ENCODE measurements around the gene CEP85L. TPM values are rescaled to one million over a fixed set of nuclear protein-coding genes. Genes with fewer than 3 reads are reported as not detected.
"Not testable (repeated sequence)": the region's sequence is repeated elsewhere in the genome, so short reads cannot be mapped to it uniquely, and the experiment has no call there.

Gene CEP85L
- polyA plus RNA-seq, 1 donor, result 8.9 TPM

DNA sequence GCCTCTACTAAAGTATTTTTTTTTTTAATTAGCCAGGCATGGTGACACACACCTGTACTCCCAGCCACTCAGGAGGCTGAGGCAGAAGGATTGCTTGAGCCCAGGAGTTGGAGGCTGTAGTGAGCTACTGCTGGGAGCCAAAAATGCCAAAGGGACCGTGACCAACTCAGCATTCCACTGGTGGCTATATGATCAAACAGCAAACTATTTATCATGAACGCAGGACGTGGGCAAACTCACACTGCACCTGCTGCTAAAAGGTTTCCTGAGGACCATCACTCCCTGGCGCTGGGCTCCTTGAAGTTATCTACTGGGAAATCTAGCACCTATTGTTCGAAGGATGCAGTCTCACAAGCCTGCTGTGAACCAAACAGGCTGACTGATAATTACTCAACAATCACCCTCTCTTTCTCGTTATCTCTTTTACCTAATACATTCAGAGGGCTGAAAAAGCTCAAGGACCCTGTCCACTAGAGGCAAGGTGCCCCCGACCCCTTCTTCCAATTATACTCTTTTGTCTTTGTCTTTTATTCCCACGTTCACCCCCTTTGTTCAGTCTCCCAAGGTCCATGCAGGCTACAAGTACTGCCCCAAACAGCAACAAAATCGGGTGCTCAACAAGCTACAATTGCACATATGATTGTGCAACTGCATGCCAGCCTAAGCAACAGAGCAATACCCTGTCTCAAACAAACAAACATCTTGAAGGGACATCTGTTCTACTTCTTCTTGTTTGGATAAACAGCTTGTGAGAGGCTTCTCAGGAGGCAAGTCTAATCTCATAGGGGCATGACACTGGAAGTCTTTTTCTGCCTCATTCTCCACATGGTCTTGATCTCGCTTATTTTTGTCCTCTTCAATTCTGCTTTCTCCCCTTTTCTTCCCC is 151.0 kb downstream of the CEP85L start:
- no peak for DNase-seq

DNA sequence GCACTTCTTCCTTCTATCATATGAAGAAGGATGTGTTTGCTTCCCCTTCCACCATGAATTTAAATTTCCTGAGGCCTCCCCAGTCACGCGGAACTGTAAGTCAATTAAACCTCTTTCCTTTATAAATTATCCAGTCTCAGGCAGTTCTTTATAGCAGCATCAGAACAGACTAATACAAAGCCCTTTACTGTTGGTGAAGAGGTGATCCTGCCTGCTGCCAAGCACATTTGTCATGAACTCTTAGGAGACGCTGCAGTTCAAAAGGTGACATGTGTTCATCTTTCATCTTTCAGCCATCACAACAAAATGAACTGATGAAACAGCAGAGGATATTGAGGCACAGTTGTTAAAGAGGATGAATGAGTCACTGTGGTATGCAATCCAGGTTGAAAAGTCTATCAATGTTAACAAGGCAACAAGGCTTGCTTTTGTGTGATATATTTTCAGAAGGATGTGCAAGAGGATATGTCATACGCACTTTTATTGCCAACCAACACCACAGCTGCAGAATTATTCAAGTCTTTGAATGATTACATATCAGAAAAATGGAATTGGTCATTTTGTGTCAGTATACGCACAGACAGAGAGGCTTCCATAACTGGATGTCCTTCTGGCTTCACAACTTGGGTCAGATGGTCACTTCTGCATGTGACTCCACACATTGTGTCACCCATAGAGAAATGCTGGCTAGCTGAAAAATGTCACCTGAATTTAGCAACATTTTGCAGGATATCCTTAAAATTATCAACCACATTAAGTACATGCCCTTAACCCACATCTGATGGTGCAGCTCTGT is 155.7 kb downstream of the CEP85L start:
- DNase-seq, result no peak

DNA sequence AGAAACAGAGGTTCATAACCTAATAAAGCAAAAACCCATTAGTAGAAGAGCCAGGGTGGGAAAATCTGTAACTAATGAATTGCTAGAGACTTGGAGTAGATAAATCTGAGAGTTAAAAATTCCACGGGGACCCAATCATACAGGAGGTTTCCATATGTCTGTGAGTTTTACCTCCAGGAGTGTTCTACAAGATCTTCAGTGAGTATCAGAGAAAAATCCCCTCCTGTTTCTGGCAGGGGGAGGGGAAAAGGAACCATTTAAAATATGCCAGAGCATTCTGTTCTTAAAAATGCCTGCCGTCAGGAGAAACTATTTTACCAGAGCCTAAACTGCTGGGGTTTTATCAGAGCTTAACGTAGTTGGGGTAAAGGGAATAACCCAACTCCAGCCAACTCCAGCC is 157.3 kb downstream of the CEP85L start:
- DNase-seq, result no peak

DNA sequence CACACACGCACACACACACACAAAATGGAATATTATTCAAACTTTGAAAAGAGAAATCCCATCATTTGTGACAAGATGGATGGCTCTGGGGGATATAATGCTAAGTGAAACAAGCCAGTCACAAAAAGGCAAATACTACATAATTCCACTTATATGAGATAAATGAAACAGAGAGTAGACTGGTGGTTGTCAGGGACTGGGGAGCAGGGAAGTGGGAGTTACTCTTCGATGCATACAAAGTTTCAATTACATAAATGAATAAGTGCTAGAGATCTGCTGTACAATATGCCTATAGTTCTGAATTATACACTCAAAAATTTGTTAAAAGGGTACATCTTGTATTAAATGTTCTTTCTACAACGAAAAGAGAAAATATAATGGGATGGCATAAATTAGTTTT is 161.4 kb downstream of the CEP85L start:
- DNase-seq, result no peak

DNA sequence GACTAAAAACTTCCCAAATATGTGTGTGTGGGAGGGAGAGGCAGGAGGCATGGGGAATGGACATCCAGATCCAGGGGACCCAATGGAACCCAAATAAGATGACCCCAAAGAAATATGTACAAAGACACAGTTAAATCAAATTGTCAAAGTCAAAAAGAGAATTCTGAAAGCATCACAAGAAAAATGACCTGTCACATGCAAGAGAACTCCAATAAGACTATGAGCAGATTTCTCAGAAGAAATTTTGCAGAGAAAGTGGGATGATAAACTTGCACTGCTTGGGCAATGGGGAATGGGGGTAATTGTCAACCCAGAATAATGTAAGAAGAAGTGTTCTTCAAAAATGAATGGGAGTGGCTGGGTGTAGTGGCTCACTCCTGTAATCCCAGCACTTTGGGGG is 162.8 kb downstream of the CEP85L start:
- no peak for DNase-seq

DNA sequence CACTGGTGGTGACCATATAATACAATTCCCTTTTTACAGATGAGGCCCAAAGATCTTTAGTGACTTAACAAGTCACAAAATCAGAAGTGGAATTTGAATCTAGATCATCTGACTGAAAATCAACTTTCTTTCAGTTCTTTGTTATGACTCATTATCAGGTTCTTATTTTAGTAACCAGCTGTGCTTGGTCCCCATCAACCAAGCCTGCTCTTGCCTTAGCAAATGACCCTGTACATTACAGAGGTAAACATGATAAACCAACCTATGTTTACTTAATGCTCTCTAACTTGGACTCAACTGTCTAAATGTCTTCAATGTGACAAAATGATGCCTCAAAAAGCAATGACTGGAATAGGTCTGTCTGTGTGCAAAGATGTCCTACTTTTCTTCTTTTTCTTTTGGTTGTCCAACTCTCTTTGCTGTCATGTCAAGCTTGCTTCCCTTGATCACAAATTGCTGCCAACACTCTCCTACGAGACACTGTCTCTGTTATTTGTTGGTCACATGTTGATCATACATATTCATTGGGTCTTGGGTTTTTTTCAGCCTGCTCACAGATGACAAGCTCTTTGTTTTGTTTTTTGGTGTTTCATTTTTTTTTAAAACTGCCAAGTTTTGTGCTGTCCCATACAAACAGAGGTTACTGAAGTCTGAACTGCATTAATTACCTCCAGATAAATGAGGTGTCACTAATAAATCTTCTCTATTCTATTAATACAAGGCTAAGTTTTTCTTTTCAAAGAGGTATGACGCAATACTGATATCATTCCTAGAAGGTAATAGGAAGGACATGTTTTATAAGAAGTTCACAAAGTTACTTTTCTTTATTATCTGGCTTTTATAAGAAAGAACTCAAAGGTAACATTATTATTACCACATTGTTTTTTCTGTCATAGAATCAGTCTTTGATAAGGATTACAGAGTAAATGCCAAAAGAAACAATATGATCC is 165.5 kb downstream of the CEP85L start:
- no peak for DNase-seq

DNA sequence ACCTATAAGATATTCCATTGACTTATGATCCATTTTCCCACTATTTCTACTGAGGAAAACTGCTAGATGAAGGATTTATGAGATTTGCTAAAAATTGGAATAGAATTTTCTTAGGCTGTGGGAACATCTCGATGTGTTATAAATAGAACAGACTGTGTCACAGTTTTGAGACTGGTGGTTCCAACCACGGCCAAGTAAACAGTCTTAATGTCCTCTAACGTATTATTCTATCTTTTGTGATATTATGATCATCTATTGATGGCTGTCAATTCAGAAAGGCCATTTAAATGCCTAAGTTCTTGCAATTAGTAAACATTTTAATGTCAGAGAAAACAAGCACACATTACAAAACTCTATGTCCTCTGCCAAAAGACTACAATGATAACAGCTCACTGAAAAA is 174.8 kb downstream of the CEP85L start:
- no peak for DNase-seq

DNA sequence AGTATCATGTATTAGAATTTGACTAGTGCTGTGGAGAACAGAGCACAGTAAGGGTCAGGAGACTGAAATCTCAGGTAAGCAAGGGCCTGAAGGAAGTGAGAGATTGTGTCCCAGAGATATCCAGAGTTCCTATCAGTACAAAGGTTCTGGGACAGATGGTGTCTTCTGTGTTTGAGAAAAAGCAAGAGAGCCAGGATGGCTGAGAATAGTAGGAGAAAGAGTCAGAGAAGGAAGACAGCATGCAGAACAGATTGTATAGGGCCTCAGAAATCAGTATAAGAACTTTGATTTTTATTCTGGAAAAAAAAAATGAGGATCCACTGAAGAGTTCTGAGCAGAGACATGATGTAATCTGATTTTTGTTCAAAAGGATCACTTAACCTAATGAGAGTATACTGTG is 178.1 kb downstream of the CEP85L start:
- no peak for DNase-seq

DNA sequence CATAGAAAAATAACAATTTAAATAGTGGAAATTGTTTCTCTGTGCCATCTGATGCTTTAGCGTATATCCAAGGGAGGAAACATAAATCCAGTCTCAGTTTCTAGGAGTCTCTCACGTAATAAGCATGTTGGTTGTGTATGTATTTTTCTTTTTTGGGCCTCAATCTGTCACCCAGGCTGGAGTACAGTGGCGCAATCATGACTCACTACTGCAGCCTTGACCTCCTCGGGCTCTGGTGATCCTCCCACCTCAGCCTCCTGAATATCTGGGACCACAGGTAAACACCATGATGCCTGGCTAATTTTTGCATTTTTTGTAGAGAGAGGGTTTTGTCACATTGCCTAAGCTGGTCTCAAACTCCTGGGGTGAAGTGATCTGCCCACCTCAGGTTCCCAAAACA is 181.9 kb downstream of the CEP85L start:
- no peak for DNase-seq

DNA sequence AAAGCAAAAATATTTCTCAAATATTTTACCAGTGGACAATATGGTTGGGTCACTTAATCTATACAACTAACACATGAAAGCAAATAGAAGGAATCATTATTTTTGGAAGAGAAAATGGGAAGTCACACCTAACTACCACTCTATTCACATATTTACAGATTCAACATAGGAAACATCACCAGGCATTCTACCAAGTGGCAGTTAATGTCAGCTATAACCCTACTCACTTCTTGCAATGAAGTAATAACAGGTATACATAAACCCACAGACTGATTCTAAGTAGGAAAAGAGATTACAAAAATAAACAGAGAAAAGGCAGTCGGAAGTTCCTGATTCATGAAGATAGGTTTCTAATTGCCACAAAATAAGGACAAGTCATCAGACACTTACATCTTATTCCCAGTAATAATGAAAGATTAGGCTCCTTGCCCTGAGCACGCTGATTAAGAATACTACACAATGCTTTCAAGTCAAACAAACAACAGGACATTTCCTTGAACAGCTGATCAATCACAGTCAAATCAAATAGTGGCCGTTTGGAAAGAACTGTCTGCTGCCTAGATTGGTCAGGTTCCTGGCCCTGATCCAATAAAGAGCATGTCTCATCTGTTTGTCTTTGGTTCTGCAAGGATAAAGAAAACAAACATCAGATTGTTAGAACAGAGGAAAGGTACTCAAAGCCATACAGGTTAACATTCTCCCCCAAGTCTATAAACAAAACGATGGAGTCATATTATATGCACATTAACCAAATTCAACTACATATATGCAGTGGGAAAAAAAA is 182.5 kb downstream of the CEP85L start:
- DNase-seq, result no peak

DNA sequence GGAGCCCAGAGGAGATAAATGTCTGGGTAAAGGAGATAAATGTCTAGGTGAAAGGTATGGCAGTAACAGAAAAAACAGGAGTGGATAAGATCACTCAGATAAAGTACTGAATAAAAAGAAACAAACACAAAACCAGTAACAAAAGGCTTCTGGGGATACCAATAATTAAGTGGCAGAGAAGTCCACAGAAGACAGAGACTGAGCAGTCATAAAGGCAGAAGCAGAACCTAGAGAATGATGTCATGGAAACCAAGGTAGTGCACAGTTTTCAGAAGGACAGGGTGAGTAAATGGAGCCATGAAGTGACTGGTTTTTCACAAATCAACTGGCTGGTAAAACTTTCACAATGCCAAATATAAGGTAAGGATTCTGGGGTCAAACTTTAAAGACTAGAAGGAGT is 184.2 kb downstream of the CEP85L start:
- DNase-seq, result no peak

DNA sequence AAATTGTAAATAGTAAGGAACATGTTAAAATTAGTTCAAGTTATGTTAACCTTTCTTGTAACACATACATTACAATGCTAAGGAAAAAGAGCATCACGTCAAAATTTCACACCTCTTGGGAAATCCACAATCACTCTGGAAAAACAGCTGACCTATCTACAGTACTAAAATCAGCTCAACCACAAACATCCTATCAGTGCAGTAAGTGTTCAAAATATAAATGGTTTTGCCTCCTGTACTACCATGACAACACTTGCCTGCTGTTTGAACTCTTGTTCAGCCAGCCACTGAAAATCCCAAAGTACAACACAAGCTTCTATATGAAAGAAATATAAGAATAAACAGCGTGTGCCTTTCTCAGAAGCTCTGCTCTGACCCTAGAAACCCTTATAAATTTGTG is 186.8 kb downstream of the CEP85L start:
- no peak for DNase-seq

DNA sequence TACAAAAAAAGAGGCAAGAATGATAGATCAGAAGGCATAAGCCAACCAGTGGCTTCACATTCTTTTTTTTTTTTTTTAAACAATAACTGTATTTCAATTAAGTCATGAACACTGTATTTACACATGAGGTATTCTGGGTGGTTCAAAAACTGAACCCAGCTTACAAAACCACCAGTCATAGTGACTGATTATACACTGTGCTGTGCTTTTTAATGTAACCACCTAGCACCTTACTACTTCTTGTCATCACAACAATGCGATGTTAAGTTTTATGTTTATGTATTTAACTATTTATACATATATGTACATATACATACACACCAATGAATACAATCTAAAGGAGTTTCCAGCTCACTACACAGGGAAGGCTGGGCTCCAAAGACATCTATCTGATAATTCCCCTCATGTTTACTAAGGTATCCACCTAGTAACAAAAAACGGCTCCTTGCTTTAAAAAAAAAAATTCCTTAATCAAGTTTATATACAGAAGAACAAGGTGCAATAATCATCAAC is 190.4 kb downstream of the CEP85L start:
- DNase-seq, result no peak

DNA sequence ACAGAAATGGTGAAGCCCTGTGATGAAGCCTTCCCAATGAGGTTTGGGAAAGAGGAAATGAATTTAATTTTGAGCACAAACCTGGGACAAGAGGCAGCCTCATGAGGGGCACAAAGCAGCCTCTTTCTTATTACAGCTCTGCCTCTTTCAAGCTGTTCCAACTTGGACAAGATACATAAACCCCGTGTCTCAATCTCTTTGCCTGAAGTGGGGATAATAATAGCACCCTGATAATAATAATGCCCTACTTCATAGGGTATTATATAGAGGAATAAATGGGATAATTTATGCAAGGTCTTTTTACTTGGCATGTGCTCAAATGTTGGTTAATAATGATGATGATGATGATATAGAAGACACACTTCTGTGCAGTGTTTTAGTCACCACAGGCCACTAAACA is 194.4 kb downstream of the CEP85L start:
- no peak for DNase-seq

DNA sequence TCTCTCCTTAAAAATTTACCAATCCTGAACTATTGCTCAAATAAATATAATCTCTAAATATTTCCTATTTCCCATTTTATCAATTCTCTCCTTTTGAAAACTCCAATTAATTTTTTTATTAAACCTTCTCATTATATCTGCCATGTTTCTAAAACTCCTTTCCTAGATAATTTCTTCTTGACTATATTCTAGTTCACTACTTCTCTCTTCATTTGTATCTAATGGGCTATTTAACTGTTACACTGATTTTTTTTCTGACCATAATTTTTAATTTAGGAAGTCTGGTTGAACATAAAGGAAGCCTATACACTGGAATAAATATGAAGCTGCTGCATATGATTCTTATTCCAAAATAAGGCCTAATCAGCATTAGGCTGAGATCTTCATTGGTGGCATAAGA is 199.6 kb downstream of the CEP85L start:
- DNase-seq, result no peak

DNA sequence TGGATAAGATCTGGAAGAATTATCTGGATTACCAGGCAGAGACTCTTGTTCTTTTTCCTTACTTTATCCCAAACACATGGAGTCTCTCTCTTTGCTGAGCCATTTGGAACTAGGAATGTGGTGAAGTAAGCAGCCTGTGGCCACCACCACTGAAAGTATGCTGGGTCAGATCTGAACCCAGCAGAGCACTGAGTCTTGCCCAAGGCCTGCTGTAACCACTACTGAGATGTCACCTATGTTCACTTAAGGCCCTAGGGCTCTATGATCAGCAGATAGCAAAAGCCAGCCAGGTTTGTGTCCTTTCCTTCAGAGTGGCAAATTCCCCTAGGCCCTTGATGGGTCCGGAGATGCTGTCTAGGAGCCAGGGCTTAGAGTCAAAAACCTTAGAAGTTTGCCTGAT is 206.6 kb downstream of the CEP85L start:
- no peak for DNase-seq

DNA sequence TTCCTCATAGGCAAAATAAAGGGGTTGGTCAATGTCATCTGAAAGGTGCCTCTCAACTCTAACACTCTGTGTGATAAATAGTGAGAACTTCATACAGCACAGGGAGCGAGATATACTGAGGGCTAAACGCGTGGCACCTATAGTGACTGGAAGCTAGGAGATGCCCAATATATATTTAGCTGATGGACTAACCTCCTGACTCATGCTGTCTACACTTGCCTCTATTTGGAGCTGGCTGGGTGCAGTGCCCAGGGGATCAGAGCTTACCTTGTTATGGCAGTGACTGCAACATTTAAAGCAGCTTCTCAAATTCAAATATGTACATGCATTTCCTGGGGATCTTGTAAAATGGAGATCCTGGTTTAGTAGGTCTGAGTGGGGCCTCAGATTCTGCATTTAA is 214.9 kb downstream of the CEP85L start:
- DNase-seq, result no peak

DNA sequence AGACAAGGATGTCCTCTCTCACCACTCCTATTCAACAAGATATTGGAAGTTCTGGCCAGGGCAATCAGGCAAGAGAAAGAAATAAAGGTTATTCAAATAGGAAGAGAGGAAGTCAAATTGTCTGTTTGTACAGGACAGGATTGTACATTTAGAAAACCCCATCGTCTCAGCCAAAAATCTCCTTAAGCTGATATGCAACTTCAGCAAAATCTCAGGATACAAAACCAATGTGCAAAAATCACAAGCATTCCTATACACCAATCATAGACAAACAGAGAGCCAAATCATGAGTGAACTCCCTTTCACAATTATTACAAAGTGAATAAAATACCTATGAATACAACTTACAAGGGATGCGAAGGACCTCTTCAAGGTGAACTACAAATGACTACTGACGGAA is 217.2 kb downstream of the CEP85L start:
- DNase-seq, result not testable (repeated sequence)

DNA sequence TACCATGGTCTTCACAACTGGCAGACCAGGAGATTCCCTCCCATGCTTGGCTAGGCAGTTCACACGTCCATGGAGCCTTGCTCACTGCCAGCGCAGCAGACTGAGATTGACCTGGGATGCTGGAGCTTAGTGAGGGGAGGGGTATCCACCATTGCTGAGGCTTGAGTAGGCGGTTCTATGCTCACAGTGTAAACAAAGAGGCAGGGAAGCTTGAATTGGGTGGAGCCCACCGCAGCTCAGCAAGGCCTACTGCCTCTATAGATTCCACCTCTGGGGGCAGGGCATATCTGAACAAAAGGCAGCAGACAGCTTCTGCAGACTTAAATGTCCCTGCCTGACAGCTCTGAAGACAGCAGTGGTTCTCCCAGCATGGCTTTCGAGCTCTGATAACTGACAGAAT is 230.1 kb downstream of the CEP85L start:
- DNase-seq, result not testable (repeated sequence)

DNA sequence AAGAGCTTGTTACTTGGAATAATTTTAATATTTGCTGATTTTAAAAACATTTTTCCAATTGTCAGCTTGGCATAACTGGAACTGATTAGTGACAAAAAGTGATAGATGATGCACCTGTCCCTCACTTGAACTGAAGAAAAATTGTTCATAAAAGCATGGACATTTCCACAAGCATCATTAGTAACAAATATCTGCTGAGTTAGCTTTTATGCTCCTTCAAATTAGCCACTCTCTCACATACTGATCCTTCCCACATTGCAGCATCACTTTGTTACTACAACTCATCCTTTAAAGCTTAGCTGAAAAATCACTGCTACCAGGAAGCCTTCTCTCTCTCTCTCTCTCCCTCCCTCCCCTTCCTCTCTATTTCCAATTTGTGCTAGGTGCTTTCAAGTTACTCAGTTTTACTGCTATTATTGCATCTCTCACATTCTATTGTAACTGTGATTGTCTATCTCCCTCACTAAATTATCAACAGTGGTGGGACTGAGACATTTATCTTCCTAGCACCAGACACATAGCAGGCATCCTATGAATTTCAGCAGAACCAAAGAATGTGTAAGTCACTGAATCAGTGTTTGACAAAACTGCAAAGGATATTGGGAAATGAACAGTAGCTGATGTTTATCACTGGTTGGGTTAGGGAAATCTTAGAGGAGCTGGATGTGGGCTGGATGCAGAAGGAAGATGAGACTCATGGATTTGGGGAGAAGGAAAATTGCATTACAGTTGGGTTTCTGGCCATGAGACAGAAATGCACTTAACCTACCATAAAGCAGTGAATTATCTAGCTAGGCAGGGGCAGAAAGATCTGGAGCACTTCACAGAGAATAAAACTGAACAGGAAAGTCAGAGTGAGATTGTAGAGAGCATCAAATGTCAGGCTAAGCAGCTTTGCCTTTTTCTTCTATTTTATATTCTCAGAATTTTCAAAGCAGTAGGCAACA is 231.7 kb downstream of the CEP85L start:
- DNase-seq, result no peak

Measured in left kidney (tissue), 2 donors.